ENCODE measurements around the gene TMEM233.

TMEM233 gene

GRCh38 chr12:119681111-119681510, 87.5 kb downstream of the TMEM233 start:
- FAIRE-seq (no peak), DNase-seq (ENCODE audit: low spot score) (no peak)

DNA sequence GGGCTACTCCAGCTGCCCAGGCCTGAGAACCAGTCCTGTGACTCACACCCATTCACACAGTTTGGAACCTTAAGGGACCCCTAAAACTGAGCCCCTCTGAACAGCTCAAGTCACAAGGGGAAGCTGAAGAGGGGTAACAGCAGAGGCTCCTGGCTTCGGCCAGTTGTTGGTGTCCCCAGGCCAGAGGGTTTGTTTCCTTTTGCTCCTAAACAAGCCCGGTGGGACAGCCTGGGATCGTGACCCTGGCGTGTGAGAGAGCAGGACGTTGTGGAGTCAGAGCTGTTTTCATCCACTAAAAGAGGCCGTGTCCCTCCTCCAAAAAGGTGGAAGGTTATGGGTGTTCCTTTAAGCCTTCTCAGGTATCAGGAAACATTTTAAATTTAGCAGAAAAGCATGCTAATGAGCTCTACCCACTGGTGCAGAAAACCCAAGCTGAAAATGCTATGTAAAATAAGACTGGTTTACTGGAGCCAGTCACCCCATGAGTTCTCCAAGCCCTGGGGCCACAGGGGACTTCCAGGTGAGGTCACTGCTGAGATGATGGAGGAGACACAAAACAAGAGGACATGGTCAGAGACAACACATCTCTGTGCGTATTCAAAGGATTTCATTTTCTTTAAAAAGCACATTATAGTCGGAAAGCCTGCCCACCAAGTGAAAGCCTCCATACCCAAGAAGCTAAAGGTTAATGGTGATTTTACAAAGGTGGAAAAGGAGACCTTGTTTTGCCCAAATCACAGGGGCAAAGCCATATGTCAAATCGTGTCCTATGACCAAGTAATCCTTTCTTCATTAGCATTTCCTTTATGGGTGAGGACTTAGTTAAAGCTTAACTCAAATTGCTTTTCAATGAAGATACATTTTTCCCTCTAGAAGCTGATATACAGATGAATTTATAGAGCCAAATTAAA, 88.4 kb downstream of the TMEM233 start:
- FAIRE-seq (no peak), DNase-seq (ENCODE audit: low spot score) (no peak)

DNA sequence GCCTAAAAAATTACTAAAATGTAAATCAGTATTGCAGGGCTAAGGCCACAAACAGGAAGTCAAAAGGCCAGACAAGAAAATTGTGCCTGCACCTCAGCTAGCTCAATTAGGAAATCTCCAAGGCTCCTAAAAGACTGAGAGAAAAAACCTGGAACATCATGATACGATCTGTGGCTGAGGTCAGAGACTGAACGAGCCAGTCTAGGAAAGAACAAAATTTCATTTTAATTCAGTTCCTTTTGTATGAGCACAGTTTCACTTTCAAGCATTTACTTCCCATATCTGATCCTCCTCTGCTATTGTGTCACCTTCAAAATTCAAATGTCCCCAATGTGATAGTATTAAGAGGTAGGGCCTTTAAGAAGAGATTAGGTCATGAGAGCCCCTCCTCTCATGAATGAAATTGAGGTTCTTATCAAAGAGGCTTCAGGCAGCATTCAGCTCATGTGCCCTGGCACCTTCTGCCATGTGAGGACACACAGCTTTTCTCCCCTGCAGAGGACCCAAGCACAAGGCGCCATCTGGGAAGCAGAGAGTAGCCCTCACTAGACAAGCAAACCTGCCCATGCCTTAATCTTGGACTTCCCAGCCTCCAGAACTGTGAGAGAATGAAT, 89.2 kb downstream of the TMEM233 start:
- FAIRE-seq (no peak), DNase-seq (ENCODE audit: low spot score) (no peak)

- DNase-seq (ENCODE audit: low spot score) (no peak), FAIRE-seq (no peak)
Observed at GRCh38 chr12:119683413-119683812, 89.8 kb downstream of the TMEM233 start.

DNA sequence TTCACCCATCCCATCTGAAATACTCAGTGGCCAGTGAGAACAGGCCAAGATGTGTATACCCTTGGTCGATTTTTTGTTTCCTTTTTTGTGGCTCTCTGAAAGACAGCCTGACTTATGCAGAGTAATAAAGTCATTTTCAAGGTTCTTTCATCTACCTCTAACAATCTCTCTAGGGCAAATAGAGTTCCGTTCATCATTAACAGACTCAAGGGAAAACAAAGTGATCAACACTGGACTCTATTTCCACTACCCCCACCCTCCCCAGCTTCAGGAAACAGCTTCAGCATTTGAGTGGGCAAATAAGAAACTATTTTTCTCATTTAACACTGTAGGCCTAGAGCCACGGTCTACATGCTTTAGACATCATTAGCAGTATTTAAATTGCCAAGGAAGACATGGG, 90.2 kb downstream of the TMEM233 start:
- DNase-seq (ENCODE audit: low spot score) (no peak), FAIRE-seq (no peak)

- FAIRE-seq (no peak), DNase-seq (ENCODE audit: low spot score) (no peak)
Observed at GRCh38 chr12:119684711-119685369, 91.3 kb downstream of the TMEM233 start.

- DNase-seq (ENCODE audit: low spot score): no peak
- no peak for FAIRE-seq
Observed at GRCh38 chr12:119685375-119685774, 91.8 kb downstream of the TMEM233 start.

DNA sequence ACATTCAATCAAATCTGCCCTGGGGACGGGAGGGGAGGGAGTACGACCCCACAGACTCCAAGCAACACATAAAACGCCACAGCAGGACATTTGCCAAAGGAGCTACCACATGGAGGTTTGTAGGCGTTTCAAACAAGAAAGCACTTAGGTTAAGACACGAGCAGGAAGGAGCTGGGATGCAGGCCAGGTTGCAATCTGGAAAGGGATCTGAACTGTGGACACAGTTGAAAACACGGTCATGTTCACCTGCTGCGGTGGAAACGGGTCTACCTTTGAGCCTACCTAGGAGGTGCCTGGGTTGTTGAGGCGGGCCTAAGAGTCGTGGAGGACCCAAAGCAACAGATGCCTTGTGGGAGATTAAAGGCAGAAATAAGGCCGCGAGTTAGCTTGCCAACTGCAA, 92.8 kb downstream of the TMEM233 start:
- FAIRE-seq (no peak), DNase-seq (ENCODE audit: low spot score) (no peak)

- FAIRE-seq: no peak
Observed at GRCh38 chr12:119686776-119687175, 93.2 kb downstream of the TMEM233 start.

GRCh38 chr12:119687406-119687805, 93.8 kb downstream of the TMEM233 start:
- no peak for FAIRE-seq
- no peak for DNase-seq (ENCODE audit: low spot score)

More at GRCh38 chr12:119686776-119687175, 93.2 kb downstream of the TMEM233 start:
- DNase-seq (ENCODE audit: low spot score): no peak

DNA sequence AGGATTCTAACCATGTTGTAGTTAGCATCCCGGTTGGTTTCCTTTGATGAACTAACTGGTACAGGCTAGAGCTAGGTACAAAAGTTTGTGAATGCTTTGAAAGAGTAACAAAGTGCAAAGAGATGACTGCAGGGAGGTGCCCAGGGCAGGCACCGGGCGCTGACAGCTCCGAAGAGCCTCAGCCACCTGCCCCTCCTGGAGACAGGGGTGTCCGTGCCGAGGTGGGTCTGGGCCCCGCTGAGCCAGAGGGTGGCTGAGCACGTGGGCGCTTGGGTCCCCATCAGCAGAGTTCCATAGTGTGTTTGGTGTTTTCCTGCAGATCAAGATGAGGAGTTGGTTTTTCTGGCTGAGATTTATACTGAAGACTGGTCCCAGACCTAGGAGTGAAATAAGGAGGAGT, 94.3 kb downstream of the TMEM233 start:
- no peak for DNase-seq (ENCODE audit: low spot score)
- FAIRE-seq: no peak

- no peak for DNase-seq (ENCODE audit: low spot score)
- no peak for FAIRE-seq
Observed at GRCh38 chr12:119689935-119690500, 96.4 kb downstream of the TMEM233 start.

DNA sequence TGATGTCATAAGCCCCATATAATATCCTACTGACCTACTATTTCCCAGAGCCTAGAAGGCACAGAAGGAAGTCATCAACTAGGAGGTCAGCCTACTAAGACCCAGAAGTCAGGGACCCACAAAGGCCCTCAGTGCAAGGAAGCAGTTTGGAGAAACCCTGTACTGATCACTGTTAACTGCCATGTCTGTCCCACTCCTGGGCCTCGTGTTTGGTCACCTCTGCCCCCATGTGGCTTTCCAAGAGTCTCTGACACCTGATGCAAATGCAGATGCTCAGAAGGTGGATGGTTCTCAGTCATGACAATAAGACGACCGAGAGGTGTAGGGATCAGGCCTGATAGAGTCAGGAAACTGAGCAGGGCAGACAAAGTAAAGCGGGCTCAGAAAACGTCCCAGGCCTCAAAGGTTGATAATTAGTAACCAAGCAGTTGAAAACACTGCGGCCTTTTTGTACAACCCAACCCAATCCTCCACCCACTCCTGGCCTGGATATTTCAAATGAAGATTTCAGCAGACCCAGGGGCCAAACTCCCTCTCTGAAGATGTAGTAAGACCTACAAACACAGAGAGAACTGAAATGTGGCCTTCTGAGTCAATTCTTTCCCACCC, 97.7 kb downstream of the TMEM233 start:
- DNase-seq (ENCODE audit: low spot score) (no peak), FAIRE-seq (no peak)

DNA sequence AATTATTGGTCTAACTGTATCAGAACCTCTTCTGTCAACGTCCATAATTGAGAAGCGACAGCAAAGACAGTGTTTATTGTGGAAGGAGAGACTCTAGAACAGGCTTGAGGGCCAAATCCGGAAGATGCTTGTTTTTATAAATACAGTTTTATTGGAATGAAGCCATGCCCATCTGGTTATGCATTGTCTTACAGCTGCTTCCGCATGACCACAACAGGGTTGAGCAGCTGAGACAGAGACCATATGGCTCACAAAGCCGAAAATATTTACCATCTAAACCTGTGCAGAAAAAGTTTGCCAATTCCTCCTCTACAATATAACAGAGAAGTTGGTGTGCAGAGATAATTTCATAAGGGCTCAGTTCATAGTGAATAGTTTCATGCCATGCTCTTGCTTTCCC, 98.8 kb downstream of the TMEM233 start:
- DNase-seq (ENCODE audit: low spot score) (no peak), FAIRE-seq (no peak)
